Fibroblast of upper back skin (primary cell): Measurements from ENCODE around the gene CDKL4.
"Not testable (repeated sequence)": the region's sequence is repeated elsewhere in the genome, so short reads cannot be mapped to it uniquely, and the experiment has no call there.

Experiments
- DNase-seq: peaks from one replicate; pipeline ENCODE4 v3.0.0-alpha.2; 2013

Gene CDKL4

DNA sequence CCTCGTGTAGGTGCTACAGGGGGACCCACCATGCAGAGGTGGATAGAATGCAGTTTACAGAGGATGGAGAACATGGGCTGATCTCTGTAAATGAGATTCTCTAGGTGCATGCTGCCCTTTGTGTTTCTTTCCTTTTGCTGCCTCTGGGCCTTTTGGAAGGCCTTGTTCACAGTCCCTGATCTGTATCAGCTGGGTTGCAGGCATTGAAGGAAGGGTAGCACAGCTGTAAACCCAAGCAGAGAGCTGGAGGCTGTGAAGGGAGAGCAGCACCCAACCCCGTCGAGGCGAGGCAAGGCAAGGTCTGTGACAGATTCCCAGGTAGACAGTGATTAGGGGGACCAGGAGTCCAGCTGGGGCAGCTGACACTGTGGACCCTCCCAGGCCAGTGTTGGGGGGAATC lies 66.8 kb downstream of the CDKL4 start:
- no peak for DNase-seq

DNA sequence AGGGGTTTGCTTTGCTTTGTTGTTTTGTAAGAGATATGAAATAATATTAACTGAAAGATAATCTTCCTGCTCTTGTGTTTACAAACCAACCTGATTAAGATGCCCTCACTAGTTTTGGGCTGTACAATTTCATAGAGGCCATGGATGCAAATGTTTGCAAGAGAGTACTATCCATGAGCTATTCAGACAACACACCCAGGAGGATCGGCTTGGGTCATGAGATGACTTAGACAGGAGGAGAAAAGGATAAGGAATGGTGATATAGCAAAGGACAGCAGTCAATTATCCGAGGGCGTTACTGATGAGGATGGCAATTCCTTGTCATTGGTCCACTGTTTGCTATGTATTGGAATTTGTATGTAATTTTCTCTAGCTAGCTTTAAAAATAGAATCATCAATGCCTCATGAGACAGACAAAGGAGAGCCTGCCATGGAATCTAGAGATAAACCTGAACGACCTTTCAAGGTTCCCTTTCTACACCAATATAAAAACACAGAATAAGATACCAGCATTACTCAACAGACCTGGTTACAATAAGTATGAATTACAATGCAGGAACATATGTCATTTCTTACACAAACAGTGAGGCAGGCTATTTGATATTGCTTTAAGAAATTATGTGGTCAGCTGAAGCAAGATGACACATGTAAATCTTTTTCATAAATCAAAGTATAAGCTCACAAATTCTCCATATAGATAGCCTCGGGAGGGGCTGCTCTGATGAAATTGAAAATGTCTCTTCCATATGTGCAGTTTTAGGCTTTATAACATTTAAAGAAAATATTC lies 68.6 kb downstream of the CDKL4 start:
- DNase-seq = peak; percentile 4

DNA sequence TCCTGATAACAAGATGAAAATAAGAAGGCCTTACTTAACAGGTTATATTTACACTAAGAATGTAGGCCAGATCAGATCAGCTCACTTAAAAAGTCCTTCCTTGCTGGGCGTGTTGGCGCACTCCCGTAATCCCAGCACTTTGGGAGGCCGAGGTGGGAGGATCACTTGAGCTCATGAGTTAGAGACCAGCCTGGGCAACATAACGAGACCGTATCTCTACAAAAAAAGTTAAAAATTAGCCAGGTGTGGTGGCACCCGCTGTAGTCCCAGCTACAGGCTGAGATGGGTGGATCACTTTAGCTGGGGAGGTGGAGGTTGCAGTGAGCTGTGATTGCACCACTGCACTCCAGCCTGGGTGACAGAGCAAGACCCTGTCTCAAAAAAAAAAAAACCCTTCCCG lies 69.7 kb downstream of the CDKL4 start:
- no peak for DNase-seq

DNA sequence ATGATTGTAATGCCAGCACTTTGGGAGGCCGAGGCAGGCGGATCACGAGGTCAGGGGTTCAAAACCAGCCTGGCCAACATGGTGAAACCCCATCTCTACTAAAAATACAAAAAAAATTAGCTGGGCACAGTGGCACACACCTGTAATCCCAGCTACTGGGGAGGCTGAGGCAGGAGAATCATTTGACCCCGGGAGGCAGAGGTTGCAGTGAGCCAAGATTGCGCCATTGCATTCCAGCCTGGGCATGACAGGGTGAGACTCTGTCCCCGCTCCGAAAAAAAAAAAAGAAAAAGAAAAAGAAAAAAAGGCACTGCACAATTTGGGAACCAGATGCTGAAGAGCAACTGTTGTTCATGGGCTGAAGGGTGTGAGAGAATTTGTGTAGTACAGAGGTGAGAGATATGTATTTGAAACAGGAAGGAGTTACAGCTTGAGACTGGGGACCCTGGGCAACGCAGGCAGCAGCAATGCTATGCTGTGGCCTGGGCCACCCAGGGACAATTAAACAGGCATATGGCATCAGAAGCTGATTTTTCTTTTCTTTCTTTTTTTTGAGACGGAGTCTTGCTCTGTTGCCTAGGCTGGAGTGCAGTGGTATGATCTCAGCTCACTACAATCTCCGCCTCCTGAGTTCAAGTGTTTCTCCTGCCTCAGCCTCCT lies 71.6 kb downstream of the CDKL4 start:
- not testable (repeated sequence) for DNase-seq

DNA sequence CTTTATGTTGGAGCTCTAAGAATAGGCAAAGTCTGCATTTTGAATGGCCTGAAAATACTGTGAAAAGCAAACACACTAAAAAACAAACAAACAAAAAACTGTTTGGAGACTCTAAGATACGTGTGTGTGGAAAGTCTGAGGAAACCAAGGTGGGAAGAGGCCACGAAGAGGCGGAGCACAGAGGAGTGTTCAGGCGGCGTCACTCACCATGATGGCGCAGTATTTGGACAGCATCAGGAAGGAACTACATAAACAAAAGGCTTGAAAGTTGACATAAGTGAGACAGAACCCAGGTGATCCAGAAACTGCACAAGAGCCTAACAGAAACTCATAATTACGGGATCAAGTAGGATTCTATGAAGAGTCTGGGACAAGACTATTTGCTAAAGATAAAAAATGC lies 72.1 kb downstream of the CDKL4 start:
- no peak for DNase-seq

DNA sequence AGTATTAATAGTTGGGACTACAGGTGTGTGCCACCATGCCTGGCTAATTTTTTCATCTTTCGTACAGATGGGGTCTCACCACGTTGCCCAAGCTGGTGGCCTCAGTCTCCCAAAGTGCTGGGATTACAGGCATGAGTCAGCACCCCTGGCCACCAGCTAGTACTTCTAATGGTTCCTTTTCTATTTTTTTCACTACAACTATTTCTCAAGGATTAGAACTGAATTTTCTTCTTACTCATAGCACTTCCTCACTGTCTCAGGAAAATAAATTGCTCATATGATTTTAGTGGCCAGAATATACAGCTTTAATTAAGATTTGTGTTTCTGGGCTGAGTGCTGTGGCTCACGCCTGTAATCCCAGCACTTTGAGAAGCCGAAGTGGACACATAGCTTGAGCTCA lies 79.7 kb downstream of the CDKL4 start:
- DNase-seq = peak; percentile 8

DNA sequence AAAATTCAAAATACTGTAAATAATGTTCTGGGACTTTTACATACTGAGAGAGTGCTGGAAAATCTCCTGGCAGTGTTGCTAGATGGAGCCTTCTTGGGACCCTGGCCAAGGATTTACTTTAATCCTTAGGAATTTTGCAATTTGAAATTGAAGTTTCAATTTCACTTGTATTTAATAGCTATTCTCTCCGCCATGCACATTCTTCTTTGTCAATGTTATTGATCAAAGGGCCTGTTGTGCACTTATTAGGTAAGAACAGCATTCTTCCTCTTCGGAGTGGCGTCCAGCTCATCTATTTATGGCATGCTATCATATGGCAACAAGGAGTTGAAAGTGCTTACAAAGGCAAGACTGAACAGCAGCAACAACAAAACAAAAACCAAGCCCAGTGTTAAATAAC lies 82.8 kb downstream of the CDKL4 start:
- peak; percentile 50 for DNase-seq

DNA sequence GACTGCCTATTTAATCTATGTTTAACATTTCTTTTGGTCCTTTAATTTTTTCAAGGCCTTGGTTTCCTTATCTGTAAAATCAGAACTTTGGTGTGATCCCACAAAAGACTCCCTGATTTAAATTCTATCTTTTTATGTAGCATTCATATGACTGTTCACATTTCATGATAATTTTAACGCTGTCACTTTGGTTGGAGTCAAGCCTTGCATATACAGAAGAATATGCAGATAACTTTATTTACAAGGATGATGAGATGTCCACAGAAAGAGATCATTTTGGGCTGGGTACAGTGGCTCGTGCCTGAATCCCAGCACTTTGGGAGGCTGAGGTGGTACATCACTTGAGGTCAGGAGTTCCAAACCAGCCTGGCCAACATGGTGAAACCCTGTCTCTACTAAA lies 84.5 kb downstream of the CDKL4 start:
- no peak for DNase-seq

DNA sequence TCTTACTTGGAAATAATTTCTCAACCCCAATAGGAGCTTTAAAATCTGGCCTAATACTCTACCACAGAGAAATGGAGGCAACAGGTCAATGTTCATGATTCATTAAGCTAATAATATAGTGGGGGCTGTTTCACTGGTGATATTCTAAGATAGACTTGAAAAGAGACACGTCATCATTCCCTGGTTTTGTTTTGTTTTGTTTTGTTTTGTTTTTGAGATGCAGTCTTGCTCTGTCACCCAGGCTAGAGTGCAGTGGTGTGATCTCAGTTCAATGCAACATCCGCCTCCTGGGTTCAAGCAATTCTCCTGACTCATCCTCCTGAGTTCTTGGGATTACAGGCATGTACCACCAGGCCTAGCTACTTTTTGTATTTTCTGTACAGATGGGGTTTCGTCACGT lies 85.4 kb downstream of the CDKL4 start:
- no peak for DNase-seq

DNA sequence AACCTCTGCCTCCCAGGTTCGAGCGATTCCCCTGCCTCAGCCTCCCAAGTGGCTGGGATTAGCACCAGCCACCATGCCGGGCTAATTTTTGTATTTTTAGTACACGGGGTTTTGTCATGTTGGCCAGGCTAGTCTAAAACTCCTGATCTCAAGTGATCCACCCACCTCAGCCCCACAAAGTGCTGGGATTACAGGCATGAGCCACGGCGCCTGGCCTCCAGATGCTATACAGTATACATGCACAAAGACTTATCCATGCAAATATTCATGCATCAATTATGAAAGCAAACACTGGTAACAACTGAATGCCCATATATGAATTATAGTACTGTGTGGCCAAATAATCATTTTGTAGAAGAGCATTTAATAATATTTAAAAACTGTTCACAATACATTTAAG lies 86.9 kb downstream of the CDKL4 start:
- DNase-seq = no peak

DNA sequence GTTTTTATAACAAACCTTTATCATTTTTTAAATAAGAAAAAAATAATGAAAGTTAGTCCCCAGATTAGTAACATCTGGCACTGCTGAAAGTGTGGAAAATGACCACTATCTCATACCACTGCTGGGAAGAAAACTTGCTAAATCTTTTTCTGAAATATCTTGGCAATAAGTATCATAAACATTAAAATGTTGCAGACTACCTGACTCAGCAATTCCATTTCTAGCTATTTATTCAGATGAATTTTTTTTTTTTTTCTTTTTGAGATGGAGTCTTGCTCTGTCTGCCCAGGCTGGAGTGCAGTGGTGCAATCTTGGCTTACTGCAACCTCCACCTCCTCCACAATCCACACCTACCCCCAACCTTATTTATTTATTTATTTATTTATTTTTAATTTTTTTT lies 87.7 kb downstream of the CDKL4 start:
- DNase-seq = peak; percentile 47

DNA sequence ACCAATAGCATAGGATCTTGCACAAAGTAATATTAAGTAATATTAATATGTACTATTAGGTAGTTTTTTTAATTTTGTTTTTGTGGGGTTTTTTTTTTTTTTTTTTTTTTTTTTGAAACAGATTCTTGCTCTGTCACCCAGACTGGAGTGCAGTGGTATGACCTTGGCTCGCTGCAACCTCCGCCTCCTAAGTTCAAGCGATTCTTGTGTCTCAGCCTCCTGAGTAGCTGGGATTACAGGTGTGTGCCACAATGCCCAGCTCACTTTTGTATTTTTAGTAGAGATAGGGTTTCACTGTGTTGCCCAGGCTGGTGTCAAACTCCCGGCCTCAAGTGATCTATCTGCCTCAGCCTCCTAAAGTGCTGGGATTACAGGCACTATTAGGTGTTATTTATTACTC lies 88.2 kb downstream of the CDKL4 start:
- DNase-seq = not testable (repeated sequence)

DNA sequence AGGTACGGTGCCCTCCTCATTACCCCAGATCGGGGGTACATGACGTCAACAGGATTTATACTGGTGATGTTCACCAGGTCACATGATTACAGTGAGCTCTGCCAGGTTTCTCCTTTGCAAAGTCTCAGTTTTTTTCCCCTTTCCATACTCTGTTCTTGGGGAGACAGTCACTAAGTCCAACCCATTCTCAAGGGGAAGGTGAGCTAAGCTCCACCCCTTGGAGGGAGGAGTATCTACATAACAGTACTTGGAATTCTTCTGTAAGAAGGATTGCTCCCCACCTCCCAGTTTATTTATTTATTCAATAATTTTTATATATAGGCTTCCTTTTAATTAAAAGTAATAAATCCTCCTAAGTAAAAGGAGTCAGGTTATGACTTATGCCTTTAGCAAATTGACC lies 88.8 kb downstream of the CDKL4 start:
- DNase-seq = no peak

DNA sequence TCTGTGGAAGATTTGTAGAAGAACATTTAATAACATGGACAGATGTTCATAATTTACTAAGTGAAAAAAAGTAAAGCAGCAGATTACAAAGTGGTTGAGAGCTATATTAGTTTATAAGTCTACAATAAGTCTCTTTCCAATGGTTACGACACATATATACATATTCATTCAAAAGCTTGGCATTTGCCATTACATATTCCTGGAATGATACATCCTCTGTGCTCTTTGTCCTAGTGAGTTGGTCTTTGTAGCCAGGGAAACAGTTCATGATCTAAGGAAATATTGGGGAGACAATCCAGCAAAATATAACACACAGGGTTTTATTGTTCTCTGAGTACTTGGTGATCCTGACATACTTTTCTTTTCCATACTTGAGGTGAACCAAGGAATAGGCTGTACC lies 90.5 kb downstream of the CDKL4 start:
- DNase-seq = peak; percentile 41

DNA sequence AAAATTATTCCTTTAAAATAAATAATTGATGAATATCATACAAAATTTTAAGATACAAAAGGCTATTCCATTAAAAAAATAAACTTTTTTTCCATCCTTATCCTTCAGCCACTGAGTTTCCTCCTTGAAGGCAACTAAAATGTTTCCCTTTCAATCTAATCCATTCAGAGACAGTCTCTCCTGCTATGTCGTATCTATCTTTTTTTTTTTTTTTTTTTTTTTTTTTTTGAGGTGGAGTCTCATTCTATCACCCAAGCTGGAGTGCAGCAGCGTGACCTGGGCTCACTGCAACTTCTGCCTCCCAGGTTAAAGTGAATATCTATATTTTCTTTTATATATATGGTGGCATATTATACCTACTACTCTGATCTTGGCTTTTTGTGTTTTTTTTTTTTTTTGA lies 91.3 kb downstream of the CDKL4 start:
- no peak for DNase-seq

DNA sequence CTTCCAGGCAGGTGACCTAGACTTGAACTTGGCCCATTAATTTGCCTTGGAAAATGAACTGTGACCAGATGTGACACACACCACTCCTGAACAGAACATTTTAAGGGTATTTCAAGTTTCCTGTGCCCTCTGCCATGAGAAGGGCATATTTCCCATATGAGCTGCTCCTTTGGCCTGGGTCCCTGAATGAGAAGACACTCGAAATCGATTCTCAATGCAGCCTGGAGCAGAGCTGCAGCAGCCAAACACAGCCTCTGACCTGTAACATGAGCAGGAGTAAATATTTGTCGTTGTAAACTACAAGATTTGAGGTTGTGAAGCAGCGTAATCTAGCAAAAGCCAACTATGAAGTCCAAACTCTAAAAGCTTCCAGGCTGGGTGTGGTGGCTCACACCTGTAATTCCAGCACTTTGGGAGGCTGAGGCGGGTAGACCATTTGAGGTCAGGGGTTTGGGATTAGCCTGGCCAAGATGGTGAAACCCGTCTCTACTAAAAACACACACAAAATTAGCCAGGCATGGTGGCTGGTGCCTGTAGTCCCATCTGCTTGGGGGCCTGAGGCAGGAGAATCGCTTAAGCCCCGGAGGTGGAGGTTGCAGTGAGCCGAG lies 92.8 kb downstream of the CDKL4 start:
- DNase-seq = no peak

DNA sequence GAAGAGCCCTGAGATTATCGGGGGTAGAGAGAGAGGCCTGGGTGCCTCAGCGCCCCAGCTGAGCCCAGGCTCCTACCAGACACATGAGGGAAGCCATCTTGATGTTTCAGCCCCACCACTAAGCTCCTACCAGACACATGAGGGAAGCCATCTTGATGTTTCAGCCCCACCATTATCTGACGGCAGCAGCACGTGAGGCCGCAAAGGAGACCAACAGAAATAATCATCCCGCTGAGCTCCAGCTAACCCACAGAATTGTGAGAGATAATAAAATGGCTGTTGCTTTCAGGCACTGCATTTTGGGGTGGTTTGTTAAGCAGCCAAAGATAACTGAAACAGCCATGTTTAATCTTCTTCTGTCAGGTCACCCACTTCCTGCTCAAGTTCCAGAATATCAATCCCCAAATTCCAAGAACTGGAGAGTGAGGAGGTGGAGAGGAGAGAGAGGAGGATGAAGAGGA lies 93.6 kb downstream of the CDKL4 start:
- DNase-seq = no peak

DNA sequence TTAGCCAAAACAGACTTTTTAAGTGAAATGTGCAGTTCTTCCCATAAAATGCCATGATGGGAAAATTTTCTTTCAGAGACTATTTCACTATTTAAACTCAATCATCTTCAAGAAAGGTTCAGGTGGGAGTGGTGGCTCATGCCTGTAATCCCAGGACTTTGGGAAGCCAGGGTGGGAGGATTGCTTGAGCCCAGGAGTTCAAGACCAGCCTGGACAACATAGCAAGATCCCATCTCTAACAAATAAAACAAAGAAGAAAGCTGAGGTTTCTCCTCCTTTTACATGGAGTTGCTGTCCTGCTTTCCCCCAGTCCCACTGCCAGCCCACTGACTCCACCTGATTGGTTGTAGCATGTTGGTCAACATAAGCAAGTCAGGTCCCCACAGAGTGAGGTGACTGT lies 97.1 kb downstream of the CDKL4 start:
- no peak for DNase-seq

DNA sequence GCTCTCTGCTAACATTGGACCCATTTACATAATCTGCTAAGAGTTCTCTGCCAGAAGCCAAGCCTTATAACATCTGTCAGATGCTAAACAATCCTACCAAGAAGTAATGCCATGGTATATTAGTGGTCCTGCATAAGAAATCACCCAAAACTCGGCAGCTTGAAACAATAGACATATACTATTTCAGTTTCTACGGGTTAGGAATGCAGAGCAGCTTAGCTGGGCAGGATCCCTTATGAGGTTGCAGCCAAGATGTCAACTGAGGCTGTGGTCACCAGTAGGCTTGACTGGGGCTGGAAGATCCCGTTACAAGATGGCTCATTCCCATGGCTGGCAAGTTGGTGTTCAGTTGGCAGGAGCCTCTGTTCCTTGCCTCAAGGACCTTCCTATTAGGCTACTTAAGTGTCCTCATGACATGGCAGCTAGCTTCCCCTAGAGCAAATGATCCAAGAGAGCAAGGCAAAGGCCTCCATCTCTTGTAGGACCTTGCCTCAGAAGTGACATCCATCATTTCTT lies 97.8 kb downstream of the CDKL4 start:
- DNase-seq = no peak

DNA sequence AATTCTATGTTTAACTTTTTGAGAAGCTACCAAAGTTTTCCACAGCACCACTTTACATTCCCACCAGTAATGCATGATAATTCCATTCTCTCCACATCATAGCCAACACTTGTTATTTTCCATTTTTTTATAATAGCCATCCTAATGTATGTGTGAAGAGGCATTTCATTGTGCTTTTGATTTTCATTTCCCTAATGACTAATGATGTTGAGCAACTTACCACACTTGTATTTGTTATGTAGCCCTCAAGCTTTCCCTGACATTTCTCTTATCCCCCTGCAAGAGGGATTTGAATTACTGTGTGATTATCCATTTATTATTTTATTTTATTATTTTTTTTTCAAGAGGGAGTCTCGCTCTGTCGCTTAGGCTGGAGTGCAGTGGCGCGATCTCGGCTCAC lies 99.4 kb downstream of the CDKL4 start:
- DNase-seq = no peak

DNA sequence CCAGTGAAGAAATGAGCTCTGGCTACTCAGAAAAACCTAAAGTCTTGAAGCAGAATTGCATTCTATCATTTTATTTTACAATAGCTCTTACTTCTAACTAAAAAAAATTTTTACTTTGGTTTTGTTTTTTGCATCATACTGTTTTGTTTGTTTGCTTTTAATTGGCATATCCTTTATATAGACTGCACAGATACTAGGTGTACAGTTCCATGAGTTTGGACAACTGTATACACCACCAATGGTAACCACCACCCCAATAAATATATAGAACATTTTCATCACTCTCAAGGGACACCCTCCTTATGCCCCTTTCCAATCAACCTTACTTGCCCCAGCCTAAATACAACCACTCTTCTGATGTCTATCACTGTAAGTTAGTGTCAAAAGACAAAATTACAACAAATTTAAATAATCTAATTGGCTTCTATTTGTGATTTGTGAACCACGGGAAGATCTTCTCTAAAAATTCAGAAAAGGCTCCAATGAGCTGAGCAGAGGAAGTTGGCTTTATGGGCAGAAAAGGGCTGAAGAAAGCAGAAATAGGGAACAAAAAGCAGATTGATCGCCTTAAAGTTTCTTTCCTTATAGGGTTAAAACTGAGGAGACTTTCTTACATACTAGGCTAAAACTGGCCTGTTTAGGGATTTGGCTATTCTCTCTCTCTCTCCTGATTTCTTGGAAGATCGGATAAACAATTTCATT lies 100.7 kb downstream of the CDKL4 start:
- DNase-seq = no peak

DNA sequence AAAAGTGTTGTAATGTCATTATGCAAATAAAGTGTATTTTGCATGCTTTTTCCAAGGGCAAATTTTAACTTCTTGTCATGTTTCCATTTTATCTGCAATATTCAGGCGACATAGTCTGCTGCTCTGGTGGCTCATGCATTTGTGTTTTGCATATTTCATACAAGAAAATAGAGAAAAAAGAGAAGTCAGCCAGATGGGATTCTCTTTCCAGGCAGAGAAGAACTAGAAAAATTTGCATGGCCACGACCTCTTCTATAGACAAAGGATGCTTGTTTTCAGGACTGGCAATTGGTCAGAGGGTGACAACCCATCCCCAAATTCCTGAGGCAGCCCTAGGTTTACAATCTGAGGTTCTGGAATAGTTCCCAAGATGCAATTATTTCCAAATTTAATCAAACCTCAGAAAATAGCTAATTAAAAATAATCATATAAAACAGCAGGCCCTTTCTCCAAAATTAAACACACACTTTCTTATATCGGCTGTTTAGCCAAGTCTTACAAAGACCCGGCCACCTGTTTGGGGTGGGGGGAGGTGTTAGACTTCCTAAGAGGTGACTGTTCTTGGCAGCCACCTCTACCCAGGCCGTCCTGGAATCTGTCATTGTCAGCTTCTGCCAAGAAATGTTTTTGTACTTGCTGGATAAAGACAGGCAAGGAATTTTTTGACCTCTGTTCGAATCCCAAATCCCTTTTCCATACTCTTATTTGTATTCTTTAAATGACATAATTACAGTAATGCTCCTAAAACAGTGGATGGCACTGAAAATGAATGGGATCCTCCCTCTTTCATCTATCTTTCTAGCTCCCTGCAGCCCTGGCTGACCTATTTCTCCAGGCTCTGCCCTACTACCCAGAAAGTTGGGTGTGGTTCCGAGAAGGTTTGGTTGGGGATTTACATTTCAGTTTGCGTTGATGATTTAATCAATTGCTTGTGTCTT lies 102.2 kb downstream of the CDKL4 start:
- no peak for DNase-seq
